H9 (cell line): ENCODE data around the gene TBCK. TPM values are rescaled to one million over a fixed set of nuclear protein-coding genes. Genes with fewer than 3 reads are reported as not detected.

Experiments
- DNase-seq: peaks from one replicate; pipeline ENCODE4 v3.0.0-alpha.2; 2017
- H2AFZ ChIP-seq: one replicate; pipeline ENCODE4 v1.6.1; 2013; ENCODE audit warnings: mild to moderate bottlenecking, low read length, control low read depth, moderate library complexity
- H2AK5ac ChIP-seq: 2 replicates; pipeline ENCODE4 v1.6.1; 2013; ENCODE audit warnings: low read length, control low read depth, mixed read lengths; ENCODE audit not compliant: insufficient read length
- H2BK120ac ChIP-seq: one replicate; pipeline ENCODE4 v1.6.1; 2013; ENCODE audit warnings: low read depth, mild to moderate bottlenecking, low read length, control low read depth, inconsistent platforms; ENCODE audit not compliant: poor library complexity, severe bottlenecking
- H2BK12ac ChIP-seq: 2 replicates; pipeline ENCODE4 v1.6.1; 2013; ENCODE audit warnings: low read length, control low read depth, mixed read lengths, low read depth; ENCODE audit not compliant: insufficient read length
- H2BK15ac ChIP-seq: 2 replicates; pipeline ENCODE4 v1.6.1; 2013; ENCODE audit warnings: low read depth, low read length, control low read depth
- H2BK20ac ChIP-seq: one replicate; pipeline ENCODE4 v1.6.1; 2013; ENCODE audit warnings: low read depth, mild to moderate bottlenecking, low read length, control low read depth, inconsistent platforms; ENCODE audit not compliant: poor library complexity, severe bottlenecking
- H2BK5ac ChIP-seq: 2 replicates; pipeline ENCODE4 v1.6.1; 2013; ENCODE audit warnings: low read length, control low read depth, mixed read lengths; ENCODE audit not compliant: insufficient read length
- H3K14ac ChIP-seq: 2 replicates; pipeline ENCODE4 v1.6.1; 2013; ENCODE audit warnings: low read length, control low read depth; ENCODE audit not compliant: insufficient read depth
- H3K18ac ChIP-seq: 2 replicates; pipeline ENCODE4 v1.6.1; 2013; ENCODE audit warnings: low read depth, mild to moderate bottlenecking, mixed read lengths, low read length, control low read depth; ENCODE audit not compliant: insufficient read length
- H3K23ac ChIP-seq: 2 replicates; pipeline ENCODE4 v1.6.1; 2013; ENCODE audit warnings: low read length, control low read depth, mixed read lengths, low read depth; ENCODE audit not compliant: insufficient read length
- H3K23me2 ChIP-seq: 2 replicates; pipeline ENCODE4 v1.6.1; 2013; ENCODE audit warnings: low read depth, mild to moderate bottlenecking, mixed read lengths, low read length, control low read depth; ENCODE audit not compliant: insufficient read length, poor library complexity, severe bottlenecking
- H3K27ac ChIP-seq: 2 replicates; pipeline ENCODE4 v1.5.1; 2013; ENCODE audit warnings: low read length, control low read depth, mixed read lengths, low read depth; ENCODE audit not compliant: insufficient read length
- H3K27me3 ChIP-seq: 2 replicates; pipeline ENCODE4 v1.6.1; 2013; ENCODE audit warnings: low read length, control low read depth, inconsistent platforms; ENCODE audit not compliant: insufficient read depth
- H3K4ac ChIP-seq: 2 replicates; pipeline ENCODE4 v1.6.1; 2013; ENCODE audit warnings: low read depth, mild to moderate bottlenecking, control low read depth, inconsistent platforms, low read length, moderate library complexity
- H3K4me1 ChIP-seq: 2 replicates; pipeline ENCODE4 v1.6.1; 2013; ENCODE audit warnings: low read length, control low read depth, inconsistent platforms; ENCODE audit not compliant: insufficient read depth
- H3K4me2 ChIP-seq: 2 replicates; pipeline ENCODE4 v1.6.1; 2013; ENCODE audit warnings: low read length, control low read depth, mixed read lengths; ENCODE audit not compliant: insufficient read length, insufficient read depth
- H3K56ac ChIP-seq: 2 replicates; pipeline ENCODE4 v1.6.1; 2013; ENCODE audit warnings: low read depth, mild to moderate bottlenecking, mixed read lengths, low read length, control low read depth; ENCODE audit not compliant: insufficient read length
- H3K79me1 ChIP-seq: 2 replicates; pipeline ENCODE4 v1.6.1; 2013; ENCODE audit warnings: low read depth, mild to moderate bottlenecking, moderate library complexity, low read length, control low read depth, inconsistent platforms; ENCODE audit not compliant: insufficient read depth, poor library complexity, severe bottlenecking
- H3K79me2 ChIP-seq: 2 replicates; pipeline ENCODE4 v1.6.1; 2013; ENCODE audit warnings: low read length, control low read depth, inconsistent platforms; ENCODE audit not compliant: insufficient read depth
- H3K9ac ChIP-seq: 2 replicates; pipeline ENCODE4 v1.6.1; 2013; ENCODE audit warnings: low read length, control low read depth, mixed read lengths; ENCODE audit not compliant: insufficient read length; ENCODE audit errors: extremely low read depth
- H3K9me3 ChIP-seq: one replicate; pipeline ENCODE4 v1.6.1; 2013; ENCODE audit warnings: low read depth, low read length, inconsistent platforms; ENCODE audit not compliant: control insufficient read depth
- H3T11ph ChIP-seq: one replicate; pipeline ENCODE4 v1.6.1; 2013; ENCODE audit warnings: mild to moderate bottlenecking, low read length, control low read depth, inconsistent platforms
- H4K20me1 ChIP-seq: one replicate; pipeline ENCODE4 v1.6.1; 2013; ENCODE audit not compliant: control insufficient read depth, insufficient read length, insufficient read depth
- H4K5ac ChIP-seq: 2 replicates; pipeline ENCODE4 v1.6.1; 2013; ENCODE audit warnings: low read depth, mild to moderate bottlenecking, mixed read lengths, low read length, control low read depth; ENCODE audit not compliant: insufficient read length
- H4K8ac ChIP-seq: replicated peaks from 2 replicates; pipeline ENCODE4 v1.6.1; 2013; ENCODE audit warnings: low read length, control low read depth, mixed read lengths, low read depth; ENCODE audit not compliant: insufficient read length
- H4K91ac ChIP-seq: 2 replicates; pipeline ENCODE4 v1.6.1; 2013; ENCODE audit warnings: low read depth, mild to moderate bottlenecking, moderate library complexity, mixed read lengths, low read length, control low read depth; ENCODE audit not compliant: insufficient read length
- H3K27ac Mint-ChIP-seq, 3 experiments: 2 replicates in 2 of 3; 3 replicates in 1 of 3; pipeline ENCODE4 v1.8.0; 2020 to 2021; ENCODE audit warnings: mixed read lengths in 3 of 3, mild to moderate bottlenecking in 1 of 3, moderate library complexity in 1 of 3
- H3K27me3 Mint-ChIP-seq: 2 replicates; pipeline ENCODE4 v1.8.0; 2021; ENCODE audit warnings: low read depth, mild to moderate bottlenecking, moderate library complexity, mixed read lengths
- H3K36me3 Mint-ChIP-seq, 3 experiments: 2 replicates in 2 of 3; 3 replicates in 1 of 3; pipeline ENCODE4 v1.8.0; 2020 to 2021; ENCODE audit warnings: low read depth in 3 of 3, mixed read lengths in 3 of 3; ENCODE audit not compliant: insufficient read depth in 1 of 3
- H3K4me1 Mint-ChIP-seq, 2 experiments: 2 replicates each; pipeline ENCODE4 v1.8.0; 2020; ENCODE audit warnings: mixed read lengths in 2 of 2
- H3K4me3 Mint-ChIP-seq, 2 experiments: 2 replicates in 1 of 2; 3 replicates in 1 of 2; pipeline ENCODE4 v1.8.0; 2020 to 2021; ENCODE audit warnings: mild to moderate bottlenecking in 2 of 2, mixed read lengths in 2 of 2, moderate library complexity in 1 of 2
- H3K9me3 Mint-ChIP-seq, 2 experiments: 2 replicates in 1 of 2; 3 replicates in 1 of 2; pipeline ENCODE4 v1.8.0; 2020; ENCODE audit warnings: mild to moderate bottlenecking in 2 of 2, mixed read lengths in 2 of 2, moderate library complexity in 1 of 2
- CTCF ChIP-seq: fragments of 200-600 bp; sonication (generic); conservative IDR thresholded peaks from 3 replicates; pipeline ENCODE4 v1.8.0; 2021; ENCODE audit warnings: antibody characterized with exemption, mild to moderate bottlenecking
- total RNA-seq: library from RNA; stranded (reverse); gene quantifications from 2 replicates; pipeline ENCODE4 v1.2.1, GENCODE V29; 2021

Gene TBCK
- total RNA-seq, 1 experiment from 2014 or later, result 22.1 TPM

GRCh38 chr4:106090826-106091225, 225.2 kb downstream of the TBCK start:
- Histone ChIP-seq H4K20me1 (no peaks in the 10 kb centered on the region), H3K56ac (no peak overlapping the region), H3K27ac (no peak overlapping the region), H2AK5ac (no peak overlapping the region), H2BK15ac (no peak overlapping the region), H3K4me2 (no peak overlapping the region), H3K9ac (no peak overlapping the region), H3K79me2 (no peaks in the 10 kb centered on the region), H3K9me3 (peaks cover 11% of the 10 kb centered on the region), H2AFZ (no peak overlapping the region), H3K18ac (no peak overlapping the region), H4K91ac (no peak overlapping the region), H2BK5ac (no peak overlapping the region), H4K8ac (no peak overlapping the region), H3K4ac (no peak overlapping the region), H3K14ac (no peak overlapping the region), H4K5ac (no peak overlapping the region), H3T11ph (no peak overlapping the region), H2BK120ac (no peak overlapping the region), H3K4me1 (no peaks in the 10 kb centered on the region), H2BK20ac (no peak overlapping the region), H3K23me2 (no peaks in the 10 kb centered on the region), H3K79me1 (no peaks in the 10 kb centered on the region), H2BK12ac (no peak overlapping the region), H3K27me3 (no peaks in the 10 kb centered on the region), H3K23ac (no peak overlapping the region)
- peaks cover 29 to 36% of the 10 kb centered on the region in 2 experiments for H3K9me3 Mint-ChIP-seq
- TF ChIP-seq CTCF, result no peak
- no peaks in the 10 kb centered on the region for H3K27me3 Mint-ChIP-seq
- no peak overlapping the region for H3K4me3 Mint-ChIP-seq
- H3K36me3 Mint-ChIP-seq, result peaks cover 42 to 63% (median 54%) of the 10 kb centered on the region in 3 experiments
- no peak for DNase-seq
- H3K27ac Mint-ChIP-seq, result no peak overlapping the region
- peaks cover 5 to 10% of the 10 kb centered on the region in 2 experiments for H3K4me1 Mint-ChIP-seq
